C4-2B (cell line): ENCODE measurements around the gene BNC1.

Experiments
- CTCF ChIP-seq: fragments of 450-650 bp; conservative IDR thresholded peaks from 2 replicates; pipeline ENCODE4 v1.5.1; 2017; ENCODE audit warnings: mild to moderate bottlenecking
- ZFX ChIP-seq: fragments of 450-650 bp; IDR thresholded peaks from 2 replicates; pipeline ENCODE4 v1.6.1; 2017

GRCh38 chr15:83276661-83277060 is 7.8 kb downstream of the BNC1 start:
- TF ChIP-seq CTCF (no peak), ZFX (no peak)
